Ascending aorta (tissue), 2 donors: ENCODE measurements around the gene CPA4. TPM values are rescaled to one million over a fixed set of nuclear protein-coding genes. Genes with fewer than 3 reads are reported as not detected.

ENCODE experiments used
- DNase-seq, 2 donors: peaks; one replicate each; pipeline ENCODE4 v3.0.0-alpha.2; 2019; ENCODE audit warnings: low spot score in 2 of 2
- H3K27ac ChIP-seq, 2 donors: fragments of 200-600 bp; sonication (generic); one replicate each; pipeline ENCODE4 v1.5.1; 2016 to 2017; ENCODE audit warnings: mild to moderate bottlenecking in 1 of 2
- H3K27me3 ChIP-seq: fragments of 200-600 bp; sonication (generic); one replicate; pipeline ENCODE4 v1.5.1; 2017
- H3K36me3 ChIP-seq, 2 donors: fragments of 200-600 bp; sonication (generic); one replicate each; pipeline ENCODE4 v1.5.1; 2016
- H3K4me1 ChIP-seq, 2 donors: fragments of 200-600 bp; sonication (generic); one replicate each; pipeline ENCODE4 v1.5.1; 2016 to 2017; ENCODE audit warnings: mild to moderate bottlenecking in 1 of 2
- H3K4me3 ChIP-seq, 2 donors: fragments of 200-600 bp; sonication (generic); one replicate each; pipeline ENCODE4 v1.5.1; 2016 to 2017; ENCODE audit warnings: mild to moderate bottlenecking in 1 of 2
- H3K9me3 ChIP-seq, 2 donors: fragments of 200-600 bp; sonication (generic); one replicate each; pipeline ENCODE4 v1.5.1; 2016
- intact Hi-C: fragments of 100-400 bp; cut with DNase I; formaldehyde crosslinking; loops from one replicate; pipeline ENCODE4 v1.15.1; 2023
- total RNA-seq: library from RNA; depleted of rRNA; stranded (reverse); fragments of >200 nt; gene quantifications from one replicate; pipeline ENCODE4 v1.1.0, GENCODE V29; 2016
- TF ChIP-seq, protein P1 (sequence below), 3 experiments: fragments of 200-600 bp in 2 of 3; fragments of 450-650 bp in 1 of 3; sonication (generic) in 2 of 3; IDR thresholded peaks; one replicate each; pipeline ENCODE4 v1.5.1; 2016 to 2019; ENCODE audit warnings: antibody characterized with exemption in 3 of 3, mild to moderate bottlenecking in 1 of 3, moderate library complexity in 1 of 3

CPA4 gene
- total RNA-seq, 1 donor from 2014 or later = not detected

DNA sequence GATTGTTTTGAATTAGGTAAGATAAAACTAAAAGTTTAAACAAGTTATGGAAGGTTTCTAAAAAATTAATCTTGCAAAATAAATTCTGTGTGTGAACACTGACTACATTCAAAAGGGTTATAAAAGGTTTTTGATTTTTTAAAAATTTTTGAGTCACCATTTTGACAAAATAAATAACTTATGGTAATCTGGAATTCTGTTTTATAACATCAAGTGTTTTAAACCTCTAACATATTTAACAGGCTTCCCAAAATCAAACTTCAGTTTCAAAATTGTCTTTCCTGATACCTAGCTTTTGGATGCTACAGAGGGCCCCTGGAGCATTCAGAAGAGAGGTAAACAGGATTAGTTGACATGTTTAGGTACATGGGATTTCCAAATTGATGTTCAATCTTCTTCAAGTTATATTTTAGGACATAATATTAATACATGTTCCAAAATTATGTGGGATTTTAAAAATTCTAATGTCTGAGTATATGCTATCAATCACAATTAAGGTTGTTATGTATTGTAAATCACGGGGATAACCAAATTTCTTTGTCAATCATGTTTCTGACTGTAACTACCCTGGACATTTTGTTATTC is 34.4 kb upstream of the CPA4 start:
- Histone ChIP-seq H3K4me1 (no peaks in the 10 kb centered on the region), H3K27me3 (no peaks in the 10 kb centered on the region), H3K36me3 (no peaks in the 10 kb centered on the region), H3K9me3 (peaks cover 5 to 17% of the 10 kb centered on the region in 2 donors), H3K4me3 (no peak overlapping the region), H3K27ac (no peak overlapping the region)
- TF ChIP-seq, protein P1, sequence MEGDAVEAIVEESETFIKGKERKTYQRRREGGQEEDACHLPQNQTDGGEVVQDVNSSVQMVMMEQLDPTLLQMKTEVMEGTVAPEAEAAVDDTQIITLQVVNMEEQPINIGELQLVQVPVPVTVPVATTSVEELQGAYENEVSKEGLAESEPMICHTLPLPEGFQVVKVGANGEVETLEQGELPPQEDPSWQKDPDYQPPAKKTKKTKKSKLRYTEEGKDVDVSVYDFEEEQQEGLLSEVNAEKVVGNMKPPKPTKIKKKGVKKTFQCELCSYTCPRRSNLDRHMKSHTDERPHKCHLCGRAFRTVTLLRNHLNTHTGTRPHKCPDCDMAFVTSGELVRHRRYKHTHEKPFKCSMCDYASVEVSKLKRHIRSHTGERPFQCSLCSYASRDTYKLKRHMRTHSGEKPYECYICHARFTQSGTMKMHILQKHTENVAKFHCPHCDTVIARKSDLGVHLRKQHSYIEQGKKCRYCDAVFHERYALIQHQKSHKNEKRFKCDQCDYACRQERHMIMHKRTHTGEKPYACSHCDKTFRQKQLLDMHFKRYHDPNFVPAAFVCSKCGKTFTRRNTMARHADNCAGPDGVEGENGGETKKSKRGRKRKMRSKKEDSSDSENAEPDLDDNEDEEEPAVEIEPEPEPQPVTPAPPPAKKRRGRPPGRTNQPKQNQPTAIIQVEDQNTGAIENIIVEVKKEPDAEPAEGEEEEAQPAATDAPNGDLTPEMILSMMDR (IDR thresholded peaks at IDR 0.05) = no peak
- intact Hi-C loops = no loop called here
- DNase-seq = no peak

DNA sequence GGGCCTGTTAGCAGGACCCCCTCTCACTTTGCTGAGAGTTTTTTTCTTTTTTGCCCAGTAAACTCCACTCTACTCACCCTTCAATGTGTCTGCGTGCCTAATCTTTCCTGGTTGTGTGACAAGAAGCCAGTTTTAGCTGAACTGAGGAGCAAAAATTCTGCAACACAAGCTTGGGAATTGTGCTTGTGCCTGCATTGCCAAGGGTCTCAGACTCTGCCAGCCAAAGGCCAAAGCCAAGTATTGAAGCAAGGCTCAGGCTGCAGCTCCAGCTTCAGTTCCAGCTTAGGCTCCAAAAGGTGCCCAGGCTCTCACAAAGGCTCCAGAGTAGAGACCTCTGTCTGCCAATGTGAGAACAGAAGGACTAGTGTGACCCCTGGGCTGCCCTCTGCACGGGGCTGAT is 30.5 kb upstream of the CPA4 start:
- Histone ChIP-seq H3K4me3 (no peak overlapping the region), H3K9me3 (peaks cover 5 to 16% of the 10 kb centered on the region in 2 donors), H3K27ac (no peak overlapping the region), H3K4me1 (no peaks in the 10 kb centered on the region), H3K27me3 (no peaks in the 10 kb centered on the region), H3K36me3 (no peaks in the 10 kb centered on the region)
- DNase-seq = no peak
- TF ChIP-seq, protein P1 (IDR thresholded peaks at IDR 0.05) = no peak
- intact Hi-C loops = no loop called here

DNA sequence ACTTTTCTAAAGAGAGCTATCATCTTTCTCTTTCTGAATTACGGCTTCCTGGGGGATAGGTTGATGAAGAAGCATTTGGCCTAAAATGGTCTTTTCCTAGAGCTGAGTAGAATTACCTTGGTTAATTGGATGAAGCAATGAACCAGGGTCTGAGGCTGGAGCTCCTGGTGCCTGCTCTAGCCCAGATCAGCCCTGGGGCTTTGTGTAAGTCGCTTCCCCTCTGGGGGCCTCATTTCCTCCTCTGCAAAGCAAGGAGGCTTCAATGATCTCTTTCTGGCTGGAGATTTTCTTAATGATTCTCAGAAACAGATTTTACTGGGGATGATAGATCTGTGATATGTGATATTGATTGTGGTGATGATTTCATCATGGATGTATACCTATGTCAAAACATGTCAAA is 29.8 kb upstream of the CPA4 start:
- intact Hi-C loops = no loop called here
- Histone ChIP-seq H3K27ac (no peak overlapping the region), H3K4me1 (no peaks in the 10 kb centered on the region), H3K36me3 (no peaks in the 10 kb centered on the region), H3K4me3 (no peak overlapping the region), H3K27me3 (no peaks in the 10 kb centered on the region), H3K9me3 (peaks cover 0 to 10% of the 10 kb centered on the region in 2 donors)
- no peak for DNase-seq
- TF ChIP-seq, protein P1 (IDR thresholded peaks at IDR 0.05) = no peak

DNA sequence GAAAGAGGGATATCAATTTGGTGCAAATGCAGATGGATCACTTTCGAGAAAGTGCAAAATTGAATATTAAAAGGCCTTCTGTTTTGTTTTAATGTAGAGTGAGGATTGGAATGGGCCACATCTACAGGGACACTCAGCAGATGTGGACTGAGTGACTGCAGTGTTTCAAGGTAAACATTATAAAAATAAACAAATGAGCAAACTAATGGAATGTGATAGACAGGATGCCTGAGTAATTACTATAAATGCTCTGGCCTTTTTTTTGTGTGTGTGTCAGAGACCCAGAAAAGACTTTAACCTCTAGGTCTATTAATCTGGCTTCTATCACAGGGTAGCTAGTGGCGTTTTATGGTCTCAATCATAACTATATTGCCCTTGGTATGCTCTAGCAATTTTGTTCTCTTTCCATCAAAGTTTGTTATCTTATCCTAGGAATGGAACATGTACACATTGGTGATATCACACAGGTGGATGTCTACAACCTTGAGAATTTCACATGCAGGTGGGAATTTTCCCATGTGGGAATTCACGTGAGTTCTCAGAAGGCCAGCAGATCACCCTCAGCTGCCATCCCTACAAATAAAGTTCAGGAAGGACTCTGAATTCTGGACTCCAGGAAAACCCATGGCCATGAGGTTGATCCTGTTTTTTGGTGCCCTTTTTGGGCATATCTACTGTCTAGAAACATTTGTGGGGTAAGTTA is 26.6 kb upstream of the CPA4 start, which contains the start of gene CPA2:
TSS of gene CPA2 (plus strand) at position 606 of the 703 bp plus-strand sequence. CDS start at position 625, 19 bp downstream.
- intact Hi-C loops = no loop called here
- Histone ChIP-seq H3K27me3 (no peaks in the 10 kb centered on the region), H3K36me3 (no peaks in the 10 kb centered on the region), H3K27ac (no peak within 1 kb of the TSS), H3K9me3 (no peaks in the 10 kb centered on the region), H3K4me1 (no peaks in the 10 kb centered on the region), H3K4me3 (no peak within 1 kb of the TSS)
- TF ChIP-seq, protein P1 (IDR thresholded peaks at IDR 0.05) = no peak
- DNase-seq = no peak

DNA sequence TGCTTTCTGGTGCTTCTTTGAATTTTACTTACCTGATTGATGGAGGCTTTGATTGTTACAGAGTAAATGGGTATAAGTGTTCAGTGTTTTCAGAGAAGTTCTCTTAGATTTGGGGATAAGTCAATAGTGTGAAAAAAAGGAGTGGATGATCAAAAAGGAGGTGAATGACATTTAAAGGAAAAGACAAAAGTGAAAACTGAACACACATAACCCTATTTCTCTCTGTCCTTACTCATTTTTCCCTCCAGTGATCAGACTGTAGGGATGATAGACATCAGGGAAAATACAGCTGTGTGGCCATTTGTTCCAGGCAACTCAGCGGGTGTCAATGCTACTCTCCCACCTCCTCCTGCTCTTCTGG is 26.0 kb upstream of the CPA4 start:
- intact Hi-C loops = no loop called here
- Histone ChIP-seq H3K27me3 (no peaks in the 10 kb centered on the region), H3K27ac (no peak overlapping the region), H3K9me3 (no peaks in the 10 kb centered on the region), H3K4me1 (no peaks in the 10 kb centered on the region), H3K36me3 (no peaks in the 10 kb centered on the region), H3K4me3 (no peak overlapping the region)
- TF ChIP-seq, protein P1 (IDR thresholded peaks at IDR 0.05) = no peak
- DNase-seq = no peak
